GM10248 (cell line): Measurements from ENCODE around the gene EXOC2.
"Not testable (repeated sequence)": the region's sequence is repeated elsewhere in the genome, so short reads cannot be mapped to it uniquely, and the experiment has no call there.

Experiments used
- CTCF ChIA-PET: fragments of 300-600 bp; sonication (Branson Sonifier 250); formaldehyde crosslinking; extraction: SDS; loops from one replicate; lab custom pipeline; 2021; ENCODE audit warnings: antibody characterized with exemption; lab: Yijun Ruan, JAX
- POLR2A ChIA-PET: fragments of 350-650 bp; sonication (Branson Sonifier 250); formaldehyde crosslinking; extraction: SDS; loops from one replicate; lab custom pipeline; 2020; ENCODE audit warnings: antibody characterized with exemption; lab: Yijun Ruan, JAX
- DNase-seq: peaks from one replicate; pipeline ENCODE4 v3.0.0; 2012; ENCODE audit errors: extremely low spot score
- CTCF ChIP-seq: IDR thresholded peaks from 2 replicates; pipeline ENCODE4 v1.5.1; 2012; ENCODE audit warnings: mild to moderate bottlenecking, low read depth; ENCODE audit errors: extremely low read depth, missing control alignments, control extremely low read depth

The EXOC2 gene

DNA sequence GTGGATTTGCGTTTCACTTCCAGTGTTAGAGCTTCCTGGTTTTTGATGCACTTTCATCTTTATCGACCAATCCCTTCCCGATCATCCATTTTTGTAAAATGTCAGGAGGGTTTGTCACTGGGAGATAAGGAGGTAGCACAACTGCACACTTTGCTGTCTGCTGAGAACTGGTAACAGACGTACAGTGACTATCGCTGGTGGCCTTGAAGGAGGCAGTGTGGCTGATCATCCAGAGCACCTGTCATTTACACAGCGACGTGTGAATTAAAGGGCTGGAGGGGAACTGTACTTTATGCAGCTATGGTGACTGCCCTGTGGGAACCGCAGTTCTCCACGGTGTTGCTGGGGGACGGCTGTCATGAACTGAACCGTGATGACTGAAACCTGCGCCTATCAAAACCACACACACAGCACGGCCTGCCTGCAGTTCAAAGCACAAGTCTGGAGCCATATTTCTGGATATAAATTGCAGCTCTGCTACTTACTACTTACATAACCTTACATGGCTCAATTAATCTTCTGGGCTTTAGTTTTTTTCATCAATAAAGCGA is 86.0 kb downstream of the EXOC2 start:
- TF ChIP-seq CTCF = no peak
- no peak for DNase-seq
- ChIA-PET CTCF (interaction anchor here (0.7 to 1.0 kb wide), 2 partner anchors 15 kb away, joined by 3 to 5 read pairs; no protein-coding TSS in a partner anchor), POLR2A (no interaction called here)

- POLR2A ChIA-PET, CTCF ChIA-PET, DNase-seq: not testable (repeated sequence)
Measured at GRCh38 chr6:605895-606294, 87.0 kb downstream of the EXOC2 start.

- CTCF ChIA-PET = interaction anchor here (1.6 kb wide), 1 partner anchor 11 kb away, joined by 11 read pairs; no protein-coding TSS in a partner anchor
- DNase-seq = no peak
- POLR2A ChIA-PET = no interaction called here
- no peak for TF ChIP-seq CTCF
Measured at GRCh38 chr6:604579-604978, 88.4 kb downstream of the EXOC2 start.

- no peak for DNase-seq
- ChIA-PET POLR2A (no interaction called here), CTCF (interaction anchor here (1.6 kb wide), 1 partner anchor 10 kb away, joined by 11 read pairs; no protein-coding TSS in a partner anchor)
- TF ChIP-seq CTCF = no peak
Measured at GRCh38 chr6:603265-603664, 89.7 kb downstream of the EXOC2 start.

DNA sequence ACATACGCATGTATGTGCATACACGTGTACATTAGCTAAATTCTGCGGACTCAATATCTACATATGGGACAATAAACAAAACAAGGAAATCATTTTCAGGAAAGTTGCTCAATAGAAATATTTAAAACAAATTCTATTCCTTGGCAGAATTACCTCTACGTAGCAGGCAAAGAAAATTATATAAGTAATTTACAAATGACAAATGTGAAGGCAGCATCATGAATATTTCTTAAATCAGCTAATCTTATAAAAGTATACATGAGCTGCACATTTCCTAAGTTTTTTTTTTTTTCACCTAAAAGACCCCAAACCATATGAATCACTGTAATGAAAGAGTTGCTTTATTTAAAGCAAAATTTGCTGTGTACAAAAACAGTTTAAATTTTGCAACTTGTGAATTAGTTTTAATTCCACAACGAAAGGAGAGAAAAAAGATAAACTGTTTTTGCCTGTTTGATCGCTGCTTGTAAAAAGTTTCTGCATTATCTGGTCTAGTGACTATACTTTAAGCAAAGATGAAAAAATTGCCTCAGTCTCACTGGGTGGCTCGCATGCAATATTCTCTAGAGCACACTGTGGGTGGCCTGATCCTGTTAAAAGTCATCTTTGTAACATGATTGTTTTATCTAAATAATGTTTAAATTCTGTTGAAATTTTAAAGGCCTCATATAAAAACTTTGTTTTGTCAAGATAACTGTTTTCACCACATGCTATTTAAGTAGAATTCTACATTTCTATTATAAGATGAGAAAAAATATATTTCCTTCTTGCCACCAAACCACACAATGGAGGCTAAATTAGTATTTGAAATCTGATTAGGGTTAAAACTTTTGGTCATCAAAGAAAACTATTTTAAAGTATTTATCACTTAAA is 93.1 kb downstream of the EXOC2 start:
- CTCF ChIA-PET = interaction anchor here (1.2 kb wide), 1 partner anchor 122 kb away, joined by 4 read pairs; no protein-coding TSS in a partner anchor
- POLR2A ChIA-PET = no interaction called here
- DNase-seq = no peak
- no peak for TF ChIP-seq CTCF

DNA sequence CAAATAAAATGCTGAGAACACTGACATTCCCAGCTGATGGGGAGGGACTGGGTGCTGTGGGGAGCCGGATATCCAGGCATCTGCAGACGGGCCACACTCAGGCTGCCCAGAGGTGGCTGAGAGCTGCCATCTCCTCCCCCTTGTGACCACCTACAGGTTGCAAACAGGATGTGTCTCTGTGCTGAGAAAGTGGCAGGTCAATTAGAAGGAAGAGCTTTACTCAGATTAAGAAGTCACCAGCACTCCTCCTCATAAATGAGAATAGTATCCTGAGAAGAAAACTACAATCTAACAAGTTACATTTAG is 99.1 kb downstream of the EXOC2 start:
- no peak for DNase-seq
- ChIA-PET POLR2A (interaction anchor here (0.9 kb wide), 1 partner anchor 194 kb away, joined by 4 read pairs; no protein-coding TSS in a partner anchor), CTCF (interaction anchor here (0.8 to 4.6 kb wide), 27 partner anchors 10 to 843 kb away, joined by 3 to 33 read pairs (median 6); partner anchors contain the start of gene EXOC2)
- TF ChIP-seq CTCF = no peak
